Mononuclear cell (primary cell): Measurements from ENCODE around the gene HOXC10. TPM values are rescaled to one million over a fixed set of nuclear protein-coding genes. Genes with fewer than 3 reads are reported as not detected.

Source experiments
- H3K27me3 ChIP-seq: 2 replicates; pipeline ENCODE4 v1.6.0; 2011; ENCODE audit warnings: low read length, control low read depth; ENCODE audit not compliant: insufficient read depth
- H3K4me1 ChIP-seq: 2 replicates; pipeline ENCODE4 v1.5.1; 2011; ENCODE audit warnings: mild to moderate bottlenecking, low read length, control low read depth; ENCODE audit not compliant: insufficient read depth
- H3K4me3 ChIP-seq: 2 replicates; pipeline ENCODE4 v1.5.1; 2011; ENCODE audit warnings: mild to moderate bottlenecking, low read length, moderate library complexity
- H3K9me3 ChIP-seq: 2 replicates; pipeline ENCODE4 v1.5.1; 2011; ENCODE audit warnings: low read depth, mild to moderate bottlenecking, control low read depth, low read length
- total RNA-seq: library from RNA; depleted of rRNA; stranded (reverse); fragments of >200 nt; gene quantifications from one replicate; pipeline ENCODE4 v1.2.3, GENCODE V29; 2012

HOXC10 gene
- total RNA-seq, 1 donor, result not detected

- no peaks in the 10 kb centered on the region for H3K4me1 ChIP-seq
- H3K9me3 ChIP-seq, result no peaks in the 10 kb centered on the region
- no peak overlapping the region for H3K4me3 ChIP-seq
- H3K27me3 ChIP-seq, result peaks cover 100% of the 10 kb centered on the region
These were observed 39.2 kb downstream of the HOXC10 start for GRCh38 chr12:54024127-54024526.

- Histone ChIP-seq H3K9me3 (no peaks in the 10 kb centered on the region), H3K4me1 (no peaks in the 10 kb centered on the region), H3K27me3 (peaks cover 98% of the 10 kb centered on the region), H3K4me3 (no peak overlapping the region)
These were observed 39.8 kb downstream of the HOXC10 start for GRCh38 chr12:54024581-54025305.

- no peaks in the 10 kb centered on the region for H3K9me3 ChIP-seq
- no peaks in the 10 kb centered on the region for H3K4me1 ChIP-seq
- no peak overlapping the region for H3K4me3 ChIP-seq
- H3K27me3 ChIP-seq, result peaks cover 97% of the 10 kb centered on the region
These were observed 40.8 kb downstream of the HOXC10 start for GRCh38 chr12:54025499-54026405.

GRCh38 chr12:54026640-54027441 is 41.9 kb downstream of the HOXC10 start:
- H3K9me3 ChIP-seq, result no peaks in the 10 kb centered on the region
- H3K4me1 ChIP-seq, result no peaks in the 10 kb centered on the region
- H3K4me3 ChIP-seq, result no peak overlapping the region
- peaks cover 97% of the 10 kb centered on the region for H3K27me3 ChIP-seq

- H3K4me1 ChIP-seq, result no peaks in the 10 kb centered on the region
These were observed 42.5 kb downstream of the HOXC10 start for GRCh38 chr12:54027442-54027786.

GRCh38 chr12:54028314-54029201 is 43.6 kb downstream of the HOXC10 start, which contains the start of gene HOXC6:
TSS of gene HOXC6 (plus strand) at chr12:54028440. CDS start at chr12:54028522, 82 bp downstream.
- Histone ChIP-seq H3K27me3 (peaks cover 97% of the 10 kb centered on the region), H3K4me3 (no peak within 1 kb of the TSS), H3K4me1 (peaks cover 4% of the 10 kb centered on the region), H3K9me3 (no peaks in the 10 kb centered on the region)

More at GRCh38 chr12:54027442-54027786, 42.5 kb downstream of the HOXC10 start:
- H3K4me3 ChIP-seq, result no peak overlapping the region
- H3K27me3 ChIP-seq, result peaks cover 97% of the 10 kb centered on the region
- H3K9me3 ChIP-seq, result no peaks in the 10 kb centered on the region

GRCh38 chr12:54029529-54030441 is 44.8 kb downstream of the HOXC10 start:
- H3K4me3 ChIP-seq, result no peak overlapping the region
- H3K27me3 ChIP-seq, result peaks cover 95% of the 10 kb centered on the region
- no peaks in the 10 kb centered on the region for H3K9me3 ChIP-seq
- peaks cover 12% of the 10 kb centered on the region for H3K4me1 ChIP-seq

GRCh38 chr12:54030442-54030801 is 45.5 kb downstream of the HOXC10 start:
- no peak overlapping the region for H3K4me3 ChIP-seq
- H3K4me1 ChIP-seq, result peaks cover 12% of the 10 kb centered on the region
- no peaks in the 10 kb centered on the region for H3K9me3 ChIP-seq
- H3K27me3 ChIP-seq, result peaks cover 95% of the 10 kb centered on the region

GRCh38 chr12:54030889-54031471 is 46.0 kb downstream of the HOXC10 start:
- no peaks in the 10 kb centered on the region for H3K9me3 ChIP-seq
- H3K4me3 ChIP-seq, result no peak overlapping the region
- peaks cover 95% of the 10 kb centered on the region for H3K27me3 ChIP-seq
- H3K4me1 ChIP-seq, result peaks cover 12% of the 10 kb centered on the region

GRCh38 chr12:54031480-54031879 is 46.5 kb downstream of the HOXC10 start:
- H3K4me1 ChIP-seq, result peaks cover 12% of the 10 kb centered on the region
- no peak overlapping the region for H3K4me3 ChIP-seq
- H3K9me3 ChIP-seq, result no peaks in the 10 kb centered on the region
- H3K27me3 ChIP-seq, result peaks cover 95% of the 10 kb centered on the region

GRCh38 chr12:54032086-54032619 is 47.2 kb downstream of the HOXC10 start:
- Histone ChIP-seq H3K4me1 (peaks cover 12% of the 10 kb centered on the region), H3K9me3 (no peaks in the 10 kb centered on the region)

GRCh38 chr12:54032627-54033100 is 47.7 kb downstream of the HOXC10 start, which contains the start of gene HOXC5:
TSS of gene HOXC5 (plus strand) at chr12:54033050. CDS start at chr12:54033123, 73 bp downstream.
- peaks cover 12% of the 10 kb centered on the region for H3K4me1 ChIP-seq
- no peaks in the 10 kb centered on the region for H3K9me3 ChIP-seq
- H3K27me3 ChIP-seq, result peaks cover 95% of the 10 kb centered on the region

More at GRCh38 chr12:54032086-54032619, 47.2 kb downstream of the HOXC10 start:
- H3K4me3 ChIP-seq, result no peak overlapping the region
- H3K27me3 ChIP-seq, result peaks cover 95% of the 10 kb centered on the region

More at GRCh38 chr12:54032627-54033100, 47.7 kb downstream of the HOXC10 start, which contains the start of gene HOXC5:
- no peak within 1 kb of the TSS for H3K4me3 ChIP-seq
